Fibroblast of the conjunctiva (primary cell): ENCODE data around the gene ALG14.
"Not testable (repeated sequence)": the region's sequence is repeated elsewhere in the genome, so short reads cannot be mapped to it uniquely, and the experiment has no call there.

Experiments used
- DNase-seq: peaks from one replicate; pipeline ENCODE4 v3.0.0-alpha.2; 2010; ENCODE audit warnings: low read depth

The ALG14 gene

DNA sequence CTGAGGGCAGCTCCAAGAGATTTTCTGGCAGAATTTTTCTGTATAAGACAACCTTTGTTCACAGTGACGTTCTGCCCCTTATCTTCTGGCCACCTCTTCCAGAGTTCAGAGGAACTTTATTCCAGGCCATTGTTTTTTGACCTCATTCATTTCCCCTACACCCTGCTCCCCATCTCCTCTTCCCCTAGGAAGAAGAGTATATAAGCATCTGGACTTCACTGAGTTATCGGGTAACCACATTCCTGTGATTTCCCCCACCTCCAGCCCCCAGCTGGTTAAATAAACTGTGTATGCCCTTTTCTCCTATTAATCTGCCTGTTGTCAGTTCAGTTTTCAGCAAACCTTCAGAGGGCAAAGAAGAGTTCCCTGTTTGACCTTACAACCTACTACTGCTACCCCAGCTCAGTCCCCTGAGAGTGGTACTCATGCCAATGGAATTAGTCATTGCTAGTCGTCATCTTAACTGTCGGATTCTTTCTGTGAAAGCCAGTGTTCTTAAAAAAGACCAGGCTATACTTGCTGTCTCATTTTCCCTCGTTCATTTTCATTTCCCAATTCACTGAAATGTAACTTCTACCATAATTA, 14.3 kb upstream of the ALG14 start:
- peak; percentile 93 for DNase-seq

DNA sequence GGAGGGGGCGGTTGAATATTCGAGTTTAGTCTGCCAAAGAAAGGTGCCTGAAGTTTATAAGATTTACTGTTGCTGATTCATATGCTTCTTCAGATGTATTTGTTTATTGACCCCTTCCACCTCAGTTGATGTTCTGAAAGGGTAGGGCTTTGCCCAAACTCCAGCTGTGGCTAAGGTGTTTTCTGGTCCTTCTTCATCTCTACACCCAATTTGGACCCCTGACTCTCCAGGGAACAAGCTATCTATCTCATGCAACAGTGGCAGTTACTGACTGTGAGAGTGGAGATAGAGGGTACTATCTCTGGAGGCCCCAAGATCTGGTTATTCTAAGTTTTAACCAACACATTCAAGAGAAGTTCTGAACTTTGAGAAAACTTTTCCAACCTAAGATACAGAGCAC, 12.6 kb upstream of the ALG14 start:
- DNase-seq = no peak

DNA sequence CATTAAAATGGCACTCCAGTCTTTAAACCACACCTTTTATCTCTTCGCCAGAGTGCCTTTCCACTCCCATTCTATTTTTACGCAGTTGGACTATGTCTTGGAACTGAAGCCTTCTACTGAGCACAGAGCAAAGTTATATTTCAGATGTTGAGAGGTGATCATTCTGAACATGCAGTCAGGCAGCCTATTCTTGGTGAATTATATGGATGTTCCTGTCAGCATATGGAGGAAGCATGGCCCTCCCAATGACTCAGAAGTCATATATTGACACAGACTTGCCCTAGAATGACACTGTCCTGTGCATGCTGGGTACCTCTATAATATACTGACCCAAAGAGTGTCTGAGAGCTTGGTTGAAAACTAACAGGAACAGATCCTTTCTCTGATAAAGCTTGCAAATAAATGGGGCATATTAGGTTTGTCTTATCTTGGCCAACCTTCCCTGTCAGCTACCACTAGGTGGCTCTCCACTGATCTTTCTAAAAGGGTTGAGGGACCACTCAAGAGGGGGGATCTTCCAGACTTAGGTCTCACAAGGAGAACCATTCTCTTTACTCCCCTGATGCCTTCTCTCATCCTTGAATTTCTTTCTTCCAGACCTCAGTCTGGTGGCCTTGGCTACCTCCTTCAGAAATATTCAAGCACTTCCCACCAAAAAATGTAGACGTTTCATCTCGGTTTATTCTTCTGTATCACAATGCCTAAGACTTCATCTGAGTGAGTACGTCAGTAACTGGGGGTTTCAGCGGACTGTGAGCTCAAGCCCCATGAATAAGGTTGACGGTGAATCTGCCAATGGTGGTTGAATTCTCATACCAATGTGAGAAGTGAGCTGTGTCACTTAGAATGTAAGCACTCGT, 11.8 kb upstream of the ALG14 start:
- DNase-seq = no peak

DNA sequence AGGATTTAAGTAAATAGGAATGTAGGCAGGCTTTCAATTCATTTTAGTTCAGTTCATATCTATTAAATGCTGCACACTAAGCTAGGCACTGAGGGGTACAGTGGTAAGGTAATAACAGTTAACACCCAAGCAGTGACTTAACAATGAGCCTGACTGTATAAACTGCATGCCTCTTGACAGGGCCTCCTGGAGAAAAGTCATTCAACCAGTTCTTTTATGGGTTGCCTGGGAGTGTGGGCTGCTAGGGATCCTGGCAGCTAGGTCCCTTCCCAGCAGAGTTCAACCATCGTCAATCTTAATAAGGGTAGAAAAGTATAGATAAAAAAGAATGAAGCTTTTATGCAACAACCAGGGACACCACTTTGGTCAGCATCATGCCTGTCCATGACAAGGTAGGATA, 8.1 kb upstream of the ALG14 start:
- no peak for DNase-seq

- no peak for DNase-seq
Observed at GRCh38 chr1:95080446-95080845, 7.7 kb upstream of the ALG14 start.

DNA sequence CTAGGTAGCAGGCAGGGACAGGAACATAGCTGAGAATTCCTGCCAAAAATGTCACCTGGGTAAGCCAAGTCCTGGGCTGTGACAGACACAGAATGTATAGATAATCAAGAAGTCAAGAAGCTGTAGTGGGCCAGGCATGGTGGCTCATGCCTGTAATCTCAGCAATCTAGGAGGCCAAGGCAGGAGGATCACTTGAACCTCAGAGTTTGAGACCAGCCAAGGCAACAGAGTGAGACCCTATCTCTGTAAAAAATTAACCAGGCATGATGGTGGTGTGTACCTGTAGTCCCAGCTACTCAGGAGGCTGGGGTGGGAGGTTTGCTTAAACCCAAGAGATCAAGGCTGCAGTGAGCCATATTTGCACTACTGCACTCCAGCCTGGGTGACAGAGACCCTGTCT, 3.3 kb upstream of the ALG14 start:
- DNase-seq = no peak

GRCh38 chr1:95073446-95073845, 695 bp upstream of the ALG14 start:
- no peak for DNase-seq

DNA sequence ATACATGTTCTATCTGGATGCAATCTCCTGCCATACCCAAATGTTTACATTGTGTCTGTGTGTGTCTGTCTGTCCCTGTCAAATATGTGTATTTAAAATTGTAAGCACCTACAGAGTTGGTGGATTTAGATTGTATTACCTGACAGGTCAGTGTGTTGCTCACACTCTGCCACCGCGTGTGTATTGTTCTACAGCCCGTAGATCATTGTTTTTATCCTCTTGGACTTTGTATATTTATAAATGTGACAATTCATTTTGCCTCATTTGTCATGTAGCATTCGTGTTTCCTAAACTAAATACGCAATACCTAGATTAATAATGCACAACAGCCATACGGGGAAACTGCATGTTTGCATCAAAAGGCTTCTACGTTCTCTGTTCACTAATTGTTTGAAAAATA, 634 bp downstream of the ALG14 start:
- no peak for DNase-seq

DNA sequence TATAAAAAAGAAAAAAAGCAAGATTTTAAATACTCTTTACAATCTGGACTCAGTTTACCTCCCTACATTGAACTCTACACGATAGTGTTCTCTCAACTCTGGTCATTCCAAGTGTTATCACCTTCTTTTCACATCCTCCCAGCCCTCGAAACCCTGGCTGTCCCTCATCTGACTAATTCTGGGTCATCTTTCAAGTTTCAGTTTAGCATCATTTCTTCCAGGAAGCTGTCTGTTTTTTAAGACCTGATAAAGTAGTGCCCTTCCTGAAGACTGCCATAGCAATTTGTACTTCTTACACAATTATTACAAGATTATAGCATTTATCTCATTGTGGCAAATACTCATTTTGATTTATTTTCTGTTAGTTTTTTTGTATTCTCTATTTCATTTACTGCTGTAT, 1.2 kb downstream of the ALG14 start:
- no peak for DNase-seq

DNA sequence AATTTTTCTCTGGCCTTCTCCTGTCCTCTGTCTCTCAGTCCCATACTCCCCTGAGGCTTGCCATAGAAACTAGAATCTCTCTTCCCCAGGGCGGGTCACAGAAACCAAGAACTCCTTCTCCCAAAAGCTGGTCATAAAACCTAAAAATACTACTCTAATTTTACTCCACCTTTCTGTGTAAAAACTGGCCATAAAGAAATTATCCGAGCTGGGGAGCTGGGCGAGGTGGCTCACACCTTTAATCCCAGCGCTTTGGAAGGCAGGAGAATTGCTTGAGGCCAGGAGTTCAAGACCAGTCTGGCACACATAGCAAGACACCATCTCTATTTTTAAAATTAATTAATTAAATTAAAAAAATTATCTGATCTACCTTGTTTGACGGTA, 3.0 kb downstream of the ALG14 start:
- no peak for DNase-seq

GRCh38 chr1:95068956-95069709, 3.6 kb downstream of the ALG14 start:
- no peak for DNase-seq

GRCh38 chr1:95067568-95067967, 5.2 kb downstream of the ALG14 start:
- DNase-seq = no peak

DNA sequence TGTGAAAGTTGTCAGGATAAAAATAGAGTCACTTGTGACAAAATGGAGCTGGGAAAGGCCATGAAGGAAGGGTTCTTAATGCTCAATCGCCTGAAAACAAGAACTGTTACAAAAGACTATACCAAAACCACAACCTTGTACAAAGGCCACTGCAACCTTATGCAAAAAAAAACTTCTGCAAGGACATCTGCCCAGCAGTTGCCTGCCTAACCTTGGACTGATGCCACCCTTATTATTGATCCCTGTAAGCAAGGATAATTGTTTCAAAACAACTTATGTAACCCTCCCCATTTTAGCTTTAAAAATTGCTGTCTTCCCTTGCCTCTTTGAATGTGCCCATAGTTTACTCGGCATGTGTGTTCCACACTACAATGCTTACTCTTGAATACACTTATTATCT, 5.7 kb downstream of the ALG14 start:
- DNase-seq = no peak

GRCh38 chr1:95061445-95062006, 11.2 kb downstream of the ALG14 start:
- no peak for DNase-seq

DNA sequence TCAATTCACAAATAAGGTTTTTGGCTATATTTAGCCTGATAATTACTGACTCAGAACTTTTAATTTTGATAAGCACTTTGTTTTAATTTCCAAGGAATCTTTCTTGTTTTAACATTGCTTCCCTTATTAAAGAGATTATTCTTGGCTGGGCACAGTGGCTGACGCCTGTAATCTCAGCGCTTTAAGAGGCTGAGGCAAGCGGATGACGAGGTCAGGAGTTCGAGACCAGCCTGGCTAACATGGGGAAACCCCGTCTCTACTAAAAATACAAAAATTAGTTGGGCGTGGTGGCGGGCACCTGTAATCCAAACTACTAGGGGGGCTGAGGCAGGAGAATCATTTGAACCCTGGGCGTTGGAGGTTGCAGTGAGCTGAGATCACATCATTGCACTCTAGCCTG, 13.8 kb downstream of the ALG14 start:
- DNase-seq = no peak

DNA sequence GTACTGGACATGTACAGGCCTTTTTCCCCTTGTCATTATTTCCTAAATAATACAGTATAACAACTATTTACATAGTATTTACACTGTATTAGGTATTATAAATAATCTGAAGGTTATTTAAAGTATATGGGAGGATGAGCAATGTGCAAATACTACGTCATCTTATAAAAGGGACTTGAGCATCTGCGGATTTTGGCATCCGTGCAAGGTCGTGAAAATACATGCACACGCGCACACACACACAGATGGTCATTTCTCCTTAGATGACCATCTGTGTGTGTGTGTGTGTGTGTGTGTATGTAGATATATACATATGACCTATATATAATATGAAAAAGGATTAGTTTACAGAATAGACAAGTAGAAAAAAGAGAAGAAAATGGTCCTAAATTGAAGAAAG, 15.4 kb downstream of the ALG14 start:
- no peak for DNase-seq

DNA sequence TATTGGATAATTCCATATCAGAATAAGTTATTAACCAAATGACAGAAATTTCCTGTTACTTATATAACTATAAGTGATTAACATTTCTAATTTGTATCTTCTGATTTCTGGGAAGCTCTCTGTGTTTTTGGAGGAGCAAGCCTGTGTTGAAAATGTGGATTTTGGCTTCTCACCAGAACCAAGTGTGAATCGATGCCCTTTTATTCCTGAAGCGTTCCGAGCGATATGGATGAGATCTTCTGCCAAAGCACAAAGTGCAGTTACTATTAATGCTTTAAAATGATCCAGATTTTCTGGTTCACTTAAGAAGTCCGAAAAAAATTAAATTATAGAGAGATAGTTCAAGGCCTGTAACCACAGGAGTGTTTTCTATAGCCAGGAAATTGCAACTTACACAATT, 22.8 kb downstream of the ALG14 start:
- no peak for DNase-seq

- no peak for DNase-seq
Observed at GRCh38 chr1:95048317-95048716, 24.4 kb downstream of the ALG14 start.

GRCh38 chr1:95047624-95048023, 25.1 kb downstream of the ALG14 start:
- DNase-seq = not testable (repeated sequence)

DNA sequence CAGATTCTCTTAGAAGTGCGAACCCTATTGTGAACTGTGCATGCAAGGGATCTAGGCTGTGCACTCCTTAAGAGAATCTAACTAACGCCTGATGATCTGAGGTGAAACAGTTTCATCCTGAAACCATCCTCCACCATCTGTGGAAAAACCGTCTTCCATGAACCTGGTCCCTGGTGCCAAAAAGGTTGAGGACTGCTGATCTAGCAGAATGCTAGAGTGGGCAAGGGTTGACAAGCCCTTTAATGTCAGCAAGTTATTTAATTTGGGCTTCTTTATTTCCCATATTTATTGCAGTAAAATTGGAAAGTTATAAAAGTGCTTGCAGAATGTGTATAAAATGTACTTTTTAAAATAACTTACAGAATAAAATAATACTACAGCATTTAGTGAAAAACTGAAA, 26.4 kb downstream of the ALG14 start:
- DNase-seq = no peak

DNA sequence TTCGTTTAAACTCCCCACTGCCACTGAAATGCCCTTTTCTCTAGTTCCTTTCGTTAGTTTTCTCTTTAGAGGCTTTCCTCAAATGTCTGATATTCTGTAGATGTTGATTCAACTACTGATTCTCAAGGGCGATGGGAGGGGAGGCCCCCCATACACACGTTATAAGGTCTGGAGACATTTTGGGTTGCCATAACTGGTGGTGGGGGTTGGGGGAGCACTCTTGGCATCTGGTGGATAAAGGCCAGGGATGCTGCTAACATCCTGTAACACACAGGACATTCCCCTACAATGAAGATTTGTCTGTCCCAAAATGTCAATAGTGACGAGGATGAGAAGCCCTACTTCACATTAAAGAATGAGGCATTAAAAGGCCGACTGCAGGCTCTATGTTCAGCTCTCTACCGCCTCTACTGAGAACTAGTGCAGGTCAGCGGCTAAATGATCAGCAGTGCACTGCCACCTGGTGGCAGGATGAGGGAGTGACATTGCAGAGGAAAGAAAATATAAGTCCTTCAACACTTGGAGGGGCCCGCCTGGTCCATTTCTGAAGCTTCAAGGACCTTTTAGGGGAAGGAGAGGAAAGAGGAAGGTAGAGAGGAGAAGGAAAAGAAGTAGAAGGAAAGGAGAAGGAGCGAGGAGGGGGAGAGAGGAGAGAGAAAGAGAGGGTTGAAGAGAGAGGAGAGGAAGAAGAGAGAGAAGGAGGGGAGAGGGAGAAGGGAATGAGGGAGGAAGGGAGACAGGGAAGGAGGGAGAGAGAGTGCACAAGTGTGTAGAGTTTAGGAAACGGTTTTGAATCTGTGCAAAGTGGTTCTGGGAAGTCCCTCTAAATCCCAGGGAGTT, 29.4 kb downstream of the ALG14 start:
- DNase-seq = peak; percentile 84

DNA sequence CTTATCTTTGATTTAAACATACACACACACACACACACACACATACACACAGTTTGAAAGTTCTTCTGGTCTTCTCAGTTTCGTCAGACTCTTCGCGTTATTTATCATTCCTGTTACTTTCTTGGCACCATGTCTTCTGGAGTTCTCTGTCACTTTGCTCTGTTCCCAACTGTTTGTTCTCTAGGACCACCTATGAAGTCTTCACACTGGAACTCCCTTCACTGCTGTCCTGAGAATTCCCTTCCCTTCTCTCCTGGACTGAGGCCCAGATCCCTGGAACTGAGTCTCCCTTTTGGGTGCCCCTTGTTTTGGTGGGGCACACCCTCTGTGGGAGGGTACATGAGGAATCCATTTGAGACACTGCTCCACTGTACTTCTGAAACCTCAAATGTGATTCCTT, 30.5 kb downstream of the ALG14 start:
- no peak for DNase-seq
